GM12865 (cell line): ENCODE results near the gene YJEFN3.

Source experiments
- DNase-seq: peaks from one replicate; pipeline ENCODE4 v3.0.0; 2010; ENCODE audit warnings: low read depth
- H3K4me3 ChIP-seq: 2 replicates; pipeline ENCODE4 v1.5.1; 2011; ENCODE audit warnings: mild to moderate bottlenecking, low read depth, low read length, control low read depth
- TF ChIP-seq, protein P1 (sequence below): IDR thresholded peaks from 2 replicates; pipeline ENCODE4 v1.5.1; 2011; ENCODE audit warnings: low read length, control low read depth, low read depth, inconsistent platforms; ENCODE audit not compliant: insufficient read depth; ENCODE audit errors: missing control alignments

YJEFN3 gene

DNA sequence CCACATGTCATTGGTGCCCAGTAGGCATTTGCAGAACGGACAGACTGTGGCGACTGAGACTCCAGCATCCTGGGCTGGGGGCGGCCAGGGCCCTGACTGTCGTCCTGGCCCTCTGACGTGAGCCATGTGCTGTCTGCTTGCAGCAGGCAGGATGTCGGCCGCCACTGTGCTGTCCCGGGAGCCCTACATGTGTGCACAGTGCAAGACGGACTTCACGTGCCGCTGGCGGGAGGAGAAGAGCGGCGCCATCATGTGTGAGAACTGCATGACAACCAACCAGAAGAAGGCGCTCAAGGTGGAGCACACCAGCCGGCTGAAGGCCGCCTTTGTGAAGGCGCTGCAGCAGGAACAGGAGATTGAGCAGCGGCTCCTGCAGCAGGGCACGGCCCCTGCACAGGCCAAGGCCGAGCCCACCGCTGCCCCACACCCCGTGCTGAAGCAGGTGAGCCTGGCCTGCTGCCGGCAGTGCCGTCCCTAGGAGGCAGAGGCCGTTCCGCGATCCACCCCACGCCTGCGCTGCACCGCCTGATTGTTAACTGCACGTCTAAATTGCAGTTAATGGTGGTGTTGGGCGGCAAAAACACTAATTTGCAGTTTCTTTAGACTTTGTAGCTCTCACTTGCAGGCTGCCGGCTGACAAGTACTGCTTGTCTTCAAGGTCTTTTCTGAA lies 27.6 kb upstream of the YJEFN3 start:
- no peak overlapping the region for H3K4me3 ChIP-seq
- DNase-seq = no peak
- TF ChIP-seq, protein P1, sequence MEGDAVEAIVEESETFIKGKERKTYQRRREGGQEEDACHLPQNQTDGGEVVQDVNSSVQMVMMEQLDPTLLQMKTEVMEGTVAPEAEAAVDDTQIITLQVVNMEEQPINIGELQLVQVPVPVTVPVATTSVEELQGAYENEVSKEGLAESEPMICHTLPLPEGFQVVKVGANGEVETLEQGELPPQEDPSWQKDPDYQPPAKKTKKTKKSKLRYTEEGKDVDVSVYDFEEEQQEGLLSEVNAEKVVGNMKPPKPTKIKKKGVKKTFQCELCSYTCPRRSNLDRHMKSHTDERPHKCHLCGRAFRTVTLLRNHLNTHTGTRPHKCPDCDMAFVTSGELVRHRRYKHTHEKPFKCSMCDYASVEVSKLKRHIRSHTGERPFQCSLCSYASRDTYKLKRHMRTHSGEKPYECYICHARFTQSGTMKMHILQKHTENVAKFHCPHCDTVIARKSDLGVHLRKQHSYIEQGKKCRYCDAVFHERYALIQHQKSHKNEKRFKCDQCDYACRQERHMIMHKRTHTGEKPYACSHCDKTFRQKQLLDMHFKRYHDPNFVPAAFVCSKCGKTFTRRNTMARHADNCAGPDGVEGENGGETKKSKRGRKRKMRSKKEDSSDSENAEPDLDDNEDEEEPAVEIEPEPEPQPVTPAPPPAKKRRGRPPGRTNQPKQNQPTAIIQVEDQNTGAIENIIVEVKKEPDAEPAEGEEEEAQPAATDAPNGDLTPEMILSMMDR = no peak

DNA sequence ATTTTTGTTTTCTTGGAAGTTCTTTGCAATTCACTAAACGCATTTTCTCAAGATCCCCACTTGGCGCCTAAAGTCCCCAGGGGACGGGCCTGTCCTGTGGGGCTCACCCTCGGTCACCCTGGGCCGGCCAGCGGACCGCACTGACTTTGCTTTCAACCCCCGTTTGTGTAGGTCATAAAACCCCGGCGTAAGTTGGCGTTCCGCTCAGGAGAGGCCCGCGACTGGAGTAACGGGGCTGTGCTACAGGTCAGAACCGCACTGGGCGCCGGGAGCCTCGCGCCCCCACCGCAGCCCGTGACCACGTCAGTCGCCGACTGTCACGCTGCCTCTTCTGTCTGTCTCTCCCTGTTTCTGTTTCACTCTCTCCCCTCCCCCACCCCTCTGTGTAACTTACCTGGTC lies 26.9 kb upstream of the YJEFN3 start:
- no peak overlapping the region for H3K4me3 ChIP-seq
- no peak for DNase-seq
- TF ChIP-seq, protein P1 = no peak

DNA sequence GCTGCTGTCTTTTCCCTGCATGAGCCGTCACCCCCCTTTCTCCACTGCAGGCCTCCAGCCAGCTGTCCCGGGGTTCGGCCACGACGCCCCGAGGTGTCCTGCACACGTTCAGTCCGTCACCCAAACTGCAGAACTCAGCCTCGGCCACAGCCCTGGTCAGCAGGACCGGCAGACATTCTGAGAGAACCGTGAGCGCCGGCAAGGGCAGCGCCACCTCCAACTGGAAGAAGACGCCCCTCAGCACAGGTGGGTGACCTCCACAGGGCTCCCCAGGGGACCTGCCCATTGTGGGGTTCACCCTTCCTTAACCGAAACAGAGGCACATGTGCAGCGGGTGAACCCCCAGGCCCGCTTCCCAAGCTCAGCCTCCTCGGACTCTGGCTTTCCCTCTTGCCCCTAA lies 26.4 kb upstream of the YJEFN3 start:
- H3K4me3 ChIP-seq = no peak overlapping the region
- no peak for DNase-seq
- TF ChIP-seq, protein P1 = no peak

DNA sequence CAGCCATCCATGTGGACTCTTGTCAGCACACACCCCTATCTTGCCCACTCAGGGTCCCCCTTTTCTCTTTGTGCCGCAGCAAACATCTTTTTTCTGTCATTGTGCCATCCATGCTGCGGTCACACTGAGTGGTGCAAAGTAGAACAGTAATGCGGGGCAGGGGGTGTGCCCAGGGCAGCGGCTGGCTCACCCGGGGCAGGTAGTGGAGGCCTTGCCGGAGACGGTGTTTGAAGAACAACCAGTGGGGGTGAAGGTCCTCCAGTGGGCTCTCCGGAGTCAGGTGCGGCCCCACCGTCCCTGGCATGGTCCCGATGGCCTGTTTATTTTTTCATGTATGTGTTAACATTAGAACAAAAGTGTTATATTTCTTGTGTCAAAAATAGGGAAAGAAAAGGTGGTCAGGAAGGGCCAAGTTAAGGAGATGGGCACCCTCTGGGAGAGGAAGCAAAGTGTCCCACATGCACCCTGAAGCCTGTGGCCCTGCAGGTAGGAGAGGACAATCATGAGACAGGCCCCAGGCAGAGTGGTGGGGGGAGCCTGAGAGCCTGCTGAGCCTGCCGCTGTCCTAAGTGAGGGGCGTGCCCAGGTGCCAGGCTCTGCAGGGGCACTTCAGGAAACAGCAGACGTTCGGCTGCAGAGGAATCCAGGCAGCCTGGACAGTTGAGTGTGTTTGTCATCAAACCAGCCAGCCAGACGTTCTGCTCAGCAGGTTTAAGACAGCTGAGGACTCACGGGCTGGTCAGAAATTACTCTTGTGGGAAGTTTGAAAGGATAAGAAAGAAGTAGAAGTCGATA lies 25.7 kb upstream of the YJEFN3 start:
- DNase-seq = no peak
- TF ChIP-seq, protein P1 = no peak
- H3K4me3 ChIP-seq = no peak overlapping the region

DNA sequence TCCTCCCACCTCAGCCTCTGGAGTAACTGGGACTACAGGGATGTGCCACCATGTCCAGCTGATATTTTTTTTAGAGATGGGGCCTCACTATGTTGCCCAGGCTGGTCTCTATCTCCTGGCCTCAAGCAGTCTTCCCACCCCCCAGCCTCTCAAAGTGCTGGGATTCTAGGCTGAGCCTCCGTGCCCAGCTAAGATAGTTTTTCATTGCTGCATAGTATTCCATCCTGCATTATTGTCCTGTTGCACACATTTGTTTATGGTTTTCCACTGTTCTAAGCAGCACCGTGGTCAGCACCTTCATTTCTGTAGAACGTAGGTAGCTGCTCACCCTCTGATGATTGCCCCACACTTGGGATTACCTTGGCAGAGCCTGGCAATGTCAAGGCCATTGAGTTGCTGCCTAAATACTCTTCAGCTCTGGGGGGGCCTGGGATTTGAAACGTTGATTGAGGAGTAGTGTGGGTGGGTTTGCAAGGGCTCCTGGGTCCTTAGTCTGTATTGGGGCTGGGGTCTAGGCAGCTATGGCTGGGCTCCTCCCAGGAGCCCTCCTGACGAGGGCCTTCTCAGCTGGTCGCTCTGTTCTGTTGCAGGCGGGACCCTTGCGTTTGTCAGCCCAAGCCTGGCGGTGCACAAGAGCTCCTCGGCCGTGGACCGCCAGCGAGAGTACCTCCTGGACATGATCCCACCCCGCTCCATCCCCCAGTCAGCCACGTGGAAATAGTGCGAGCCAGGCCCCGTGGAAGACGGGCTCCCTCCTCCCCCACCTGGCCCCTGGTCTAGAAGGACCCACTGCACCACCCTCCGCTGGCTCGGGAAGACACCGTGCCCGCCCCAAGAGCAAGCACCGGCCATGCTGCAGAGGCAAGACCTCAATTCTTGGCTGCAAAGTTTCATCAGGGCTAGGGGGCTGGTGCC lies 23.7 kb upstream of the YJEFN3 start:
- no peak overlapping the region for H3K4me3 ChIP-seq
- DNase-seq = no peak
- TF ChIP-seq, protein P1 = no peak

DNA sequence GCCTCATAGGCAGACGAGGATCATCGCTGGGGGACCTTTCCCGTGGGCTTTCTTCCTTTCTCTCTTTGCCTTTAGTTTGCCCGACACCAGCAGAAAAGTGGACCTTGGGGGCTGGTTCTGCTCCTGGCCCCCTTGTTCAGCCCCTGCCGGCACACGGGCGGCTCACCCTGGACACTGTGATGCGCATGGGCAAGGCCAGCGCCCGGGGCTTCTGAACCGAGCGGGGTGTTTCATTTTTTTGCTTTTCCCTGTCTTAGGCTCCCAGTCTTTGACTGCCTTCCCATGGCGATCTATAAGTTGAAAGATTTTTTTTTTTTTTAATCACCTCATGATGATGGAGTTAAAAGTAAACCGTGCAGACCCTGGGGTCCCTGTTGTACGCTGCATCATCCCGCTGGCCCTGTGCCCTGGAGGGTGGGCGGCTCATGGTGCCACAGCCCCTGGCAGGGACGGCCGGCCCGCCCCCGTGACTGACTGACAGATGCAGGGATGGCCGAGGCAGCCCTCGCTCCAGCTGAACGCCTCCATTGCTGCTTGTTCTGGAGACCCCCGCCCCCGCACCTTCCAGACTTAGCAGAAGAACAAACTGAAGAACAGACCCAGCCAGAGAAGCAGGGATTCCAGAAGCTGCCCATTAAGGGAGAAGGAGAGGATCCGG lies 22.9 kb upstream of the YJEFN3 start:
- DNase-seq = no peak

More for the DNA sequence above, 22.9 kb upstream of the YJEFN3 start:
- no peak overlapping the region for H3K4me3 ChIP-seq
- TF ChIP-seq, protein P1 = no peak
